WTC11 (cell line): ENCODE data around the gene ANK2.

ENCODE experiments used
- FOXK1 ChIP-seq: sonication (generic); formaldehyde crosslinking; IDR thresholded peaks from 2 replicates; pipeline ENCODE4 v1.8.0; 2022; ENCODE audit warnings: mild to moderate bottlenecking, moderate library complexity, missing genetic modification reagents
- FOXP1 ChIP-seq: sonication (generic); formaldehyde crosslinking; IDR thresholded peaks from 2 replicates; pipeline ENCODE4 v1.8.0; 2022; ENCODE audit warnings: missing genetic modification reagents, mild to moderate bottlenecking, moderate library complexity, borderline replicate concordance
- GABPB1 ChIP-seq: sonication (generic); formaldehyde crosslinking; IDR thresholded peaks from 2 replicates; pipeline ENCODE4 v1.8.1; 2023; ENCODE audit warnings: mild to moderate bottlenecking, missing genetic modification reagents
- RELA ChIP-seq: sonication (generic); formaldehyde crosslinking; IDR thresholded peaks from 2 replicates; pipeline ENCODE4 v1.8.1; 2022; ENCODE audit warnings: missing genetic modification reagents, mild to moderate bottlenecking, borderline replicate concordance
- SMAD4 ChIP-seq: sonication (generic); formaldehyde crosslinking; IDR thresholded peaks from 2 replicates; pipeline ENCODE4 v1.8.0; 2022; ENCODE audit warnings: mild to moderate bottlenecking, missing genetic modification reagents
- SP1 ChIP-seq: sonication (generic); formaldehyde crosslinking; conservative IDR thresholded peaks from 2 replicates; pipeline ENCODE4 v1.8.1; 2022; ENCODE audit warnings: missing genetic modification reagents
- TCF7 ChIP-seq: sonication (generic); formaldehyde crosslinking; IDR thresholded peaks from 2 replicates; pipeline ENCODE4 v1.8.0; 2022; ENCODE audit warnings: mild to moderate bottlenecking, low read depth, missing genetic modification reagents, moderate library complexity
- ZNF396 ChIP-seq: fragments of 250-450 bp; sonication (Bioruptor Pico); IDR thresholded peaks from 2 replicates; pipeline ENCODE4 v1.8.0; 2021; ENCODE audit warnings: mild to moderate bottlenecking, moderate library complexity, borderline replicate concordance
- TF ChIP-seq, protein P1 (sequence below): fragments of 200-600 bp; IDR thresholded peaks from 2 replicates; pipeline ENCODE4 v1.8.0; 2022; ENCODE audit warnings: antibody characterized with exemption
- TF ChIP-seq, protein P2 (sequence below): sonication (generic); formaldehyde crosslinking; conservative IDR thresholded peaks from 2 replicates; pipeline ENCODE4 v1.8.1; 2022; ENCODE audit warnings: mild to moderate bottlenecking, missing genetic modification reagents
- TF ChIP-seq, protein P3 (sequence below): sonication (generic); formaldehyde crosslinking; IDR thresholded peaks from 2 replicates; pipeline ENCODE4 v1.8.0; 2022; ENCODE audit warnings: mild to moderate bottlenecking, missing genetic modification reagents

DNA sequence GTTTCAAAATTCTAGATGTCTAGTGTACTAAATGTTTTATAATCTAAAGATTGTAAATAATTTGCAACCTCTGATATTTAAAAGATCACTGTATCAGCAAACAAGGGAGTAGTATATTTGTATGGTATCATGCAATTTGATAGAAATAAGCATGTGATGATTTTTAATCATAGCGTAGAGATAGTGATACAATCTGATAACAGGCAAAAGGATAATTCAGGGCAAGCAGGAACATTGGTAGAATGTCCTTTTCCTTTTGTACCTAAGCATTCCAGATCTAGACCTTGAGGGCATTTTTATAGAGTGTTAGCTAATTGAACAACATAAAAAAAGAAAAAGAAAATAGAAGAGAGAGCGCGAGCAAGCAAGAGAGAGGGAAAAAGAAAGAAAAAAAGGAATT, 1.4 kb downstream of the ANK2 start:
- TF ChIP-seq TCF7 (CRISPR knock-in tag) (no peak), SMAD4 (CRISPR knock-in tag) (no peak), RELA (no peak), ZNF396 (CRISPR knock-in tag) (no peak), GABPB1 (no peak), SP1 (CRISPR knock-in tag) (no peak), FOXP1 (no peak), FOXK1 (CRISPR knock-in tag) (no peak)
- TF ChIP-seq, protein P1, sequence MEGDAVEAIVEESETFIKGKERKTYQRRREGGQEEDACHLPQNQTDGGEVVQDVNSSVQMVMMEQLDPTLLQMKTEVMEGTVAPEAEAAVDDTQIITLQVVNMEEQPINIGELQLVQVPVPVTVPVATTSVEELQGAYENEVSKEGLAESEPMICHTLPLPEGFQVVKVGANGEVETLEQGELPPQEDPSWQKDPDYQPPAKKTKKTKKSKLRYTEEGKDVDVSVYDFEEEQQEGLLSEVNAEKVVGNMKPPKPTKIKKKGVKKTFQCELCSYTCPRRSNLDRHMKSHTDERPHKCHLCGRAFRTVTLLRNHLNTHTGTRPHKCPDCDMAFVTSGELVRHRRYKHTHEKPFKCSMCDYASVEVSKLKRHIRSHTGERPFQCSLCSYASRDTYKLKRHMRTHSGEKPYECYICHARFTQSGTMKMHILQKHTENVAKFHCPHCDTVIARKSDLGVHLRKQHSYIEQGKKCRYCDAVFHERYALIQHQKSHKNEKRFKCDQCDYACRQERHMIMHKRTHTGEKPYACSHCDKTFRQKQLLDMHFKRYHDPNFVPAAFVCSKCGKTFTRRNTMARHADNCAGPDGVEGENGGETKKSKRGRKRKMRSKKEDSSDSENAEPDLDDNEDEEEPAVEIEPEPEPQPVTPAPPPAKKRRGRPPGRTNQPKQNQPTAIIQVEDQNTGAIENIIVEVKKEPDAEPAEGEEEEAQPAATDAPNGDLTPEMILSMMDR = no peak
- TF ChIP-seq, protein P2, sequence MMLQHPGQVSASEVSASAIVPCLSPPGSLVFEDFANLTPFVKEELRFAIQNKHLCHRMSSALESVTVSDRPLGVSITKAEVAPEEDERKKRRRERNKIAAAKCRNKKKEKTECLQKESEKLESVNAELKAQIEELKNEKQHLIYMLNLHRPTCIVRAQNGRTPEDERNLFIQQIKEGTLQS (CRISPR knock-in tag) = no peak
- TF ChIP-seq, protein P3, sequence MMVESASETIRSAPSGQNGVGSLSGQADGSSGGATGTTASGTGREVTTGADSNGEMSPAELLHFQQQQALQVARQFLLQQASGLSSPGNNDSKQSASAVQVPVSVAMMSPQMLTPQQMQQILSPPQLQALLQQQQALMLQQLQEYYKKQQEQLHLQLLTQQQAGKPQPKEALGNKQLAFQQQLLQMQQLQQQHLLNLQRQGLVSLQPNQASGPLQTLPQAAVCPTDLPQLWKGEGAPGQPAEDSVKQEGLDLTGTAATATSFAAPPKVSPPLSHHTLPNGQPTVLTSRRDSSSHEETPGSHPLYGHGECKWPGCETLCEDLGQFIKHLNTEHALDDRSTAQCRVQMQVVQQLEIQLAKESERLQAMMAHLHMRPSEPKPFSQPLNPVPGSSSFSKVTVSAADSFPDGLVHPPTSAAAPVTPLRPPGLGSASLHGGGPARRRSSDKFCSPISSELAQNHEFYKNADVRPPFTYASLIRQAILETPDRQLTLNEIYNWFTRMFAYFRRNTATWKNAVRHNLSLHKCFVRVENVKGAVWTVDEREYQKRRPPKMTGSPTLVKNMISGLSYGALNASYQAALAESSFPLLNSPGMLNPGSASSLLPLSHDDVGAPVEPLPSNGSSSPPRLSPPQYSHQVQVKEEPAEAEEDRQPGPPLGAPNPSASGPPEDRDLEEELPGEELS (CRISPR knock-in tag) = no peak
